Upper lobe of left lung (tissue), 6 donors: Measurements from ENCODE around the gene PPP1R3F. TPM values are rescaled to one million over a fixed set of nuclear protein-coding genes. Genes with fewer than 3 reads are reported as not detected.
"Not testable (repeated sequence)": the region's sequence is repeated elsewhere in the genome, so short reads cannot be mapped to it uniquely, and the experiment has no call there.

Experiments
- ATAC-seq, 2 donors: fragments of 200-7000 bp; cut with Tn5 transposase; one replicate each; pipeline ENCODE4 v1.9.1; 2022; ENCODE audit warnings: mild to moderate bottlenecking in 2 of 2, moderate library complexity in 2 of 2; ENCODE audit not compliant: low FRiP score in 2 of 2
- DNase-seq, 2 donors: peaks; one replicate each; pipeline ENCODE4 v3.0.0-alpha.2; 2019 to 2020
- H3K27ac ChIP-seq, 4 donors: fragments of 200-600 bp; sonication (generic); one replicate each; pipeline ENCODE4 v1.5.1; 2016 to 2019
- H3K27me3 ChIP-seq, 4 donors: fragments of 200-600 bp; sonication (generic); one replicate each; pipeline ENCODE4 v1.5.1; 2017 to 2019
- H3K36me3 ChIP-seq, 4 donors: fragments of 200-600 bp; sonication (generic); one replicate each; pipeline ENCODE4 v1.5.1; 2016 to 2019
- H3K4me1 ChIP-seq, 4 donors: fragments of 200-600 bp; sonication (generic); one replicate each; pipeline ENCODE4 v1.5.1; 2018 to 2019
- H3K4me3 ChIP-seq, 4 donors: fragments of 200-600 bp; sonication (generic); one replicate each; pipeline ENCODE4 v1.5.1; 2017 to 2019; ENCODE audit warnings: mild to moderate bottlenecking in 2 of 4, moderate library complexity in 1 of 4
- H3K9me3 ChIP-seq, 4 donors: fragments of 200-600 bp; sonication (generic); one replicate each; pipeline ENCODE4 v1.5.1; 2018 to 2019
- CTCF ChIP-seq, 6 experiments: fragments of 450-650 bp in 4 of 6; fragments of 200-600 bp in 2 of 6; sonication (generic) in 2 of 6; IDR thresholded peaks; one replicate each; pipeline ENCODE4 v1.5.1; 2016 to 2019; ENCODE audit warnings: antibody characterized with exemption in 6 of 6
- EP300 ChIP-seq, 4 donors: sonication (generic); formaldehyde crosslinking; IDR thresholded peaks; one replicate each; pipeline ENCODE4 v1.5.1; 2017; ENCODE audit warnings: antibody characterized with exemption in 4 of 4, control low read depth in 2 of 4
- POLR2A ChIP-seq, 4 donors: fragments of 450-650 bp; IDR thresholded peaks; one replicate each; pipeline ENCODE4 v1.5.1; 2016 to 2017; ENCODE audit warnings: antibody characterized with exemption in 4 of 4, mild to moderate bottlenecking in 2 of 4
- POLR2AphosphoS5 ChIP-seq, 2 donors: sonication (generic); formaldehyde crosslinking; IDR thresholded peaks; one replicate each; pipeline ENCODE4 v1.5.1; 2017; ENCODE audit warnings: antibody characterized with exemption in 2 of 2
- whole genome bisulfite sequencing, 2 donors: methylation state at CpG; one replicate each; pipeline ENCODE4 v1.1.5; 2017 to 2018; 5-methylcytosine and 5-hydroxymethylcytosine counted together
- total RNA-seq, 6 donors: library from RNA; depleted of rRNA in 4 of 6; stranded (reverse); fragments of >200 nt in 4 of 6; gene quantifications; one replicate each; pipeline versions ENCODE4 v1.1.0 to v1.2.1, GENCODE V29; 2016 to 2021
- donor health status: DM: no; HTN: no; CAD: no; lungs with moderate emphysema.
- donor health status: DM: no; HTN: yes; CAD: no; lungs with severe emphysema.

The PPP1R3F gene
- total RNA-seq, 6 donors from 2014 or later: 3.3 to 14.9 (median 7.1) TPM

GRCh38 chrX:49303346-49303745 is 33.8 kb downstream of the PPP1R3F start, which contains the start of gene GAGE10:
Gene GAGE10 (plus strand): TSS chrX:49303646. CDS start chrX:49304860, 1,214 bp downstream.
- no peaks in the 10 kb centered on the region for H3K36me3 ChIP-seq
- H3K4me1 ChIP-seq: no peaks in the 10 kb centered on the region
- no peaks in the 10 kb centered on the region for H3K9me3 ChIP-seq
- no peak for TF ChIP-seq POLR2AphosphoS5 (IDR thresholded peaks at IDR 0.05)
- no peak for TF ChIP-seq CTCF (IDR thresholded peaks at IDR 0.05)
- TF ChIP-seq EP300 (IDR thresholded peaks at IDR 0.05): no peak
- TF ChIP-seq POLR2A (IDR thresholded peaks at IDR 0.05): no peak
- ATAC-seq: no peak
- DNase-seq: no peak
- no peak within 1 kb of the TSS for H3K4me3 ChIP-seq
- WGBS, 2 donors: 85 to 86% methylated on average over 7 to 15 of the region's 15 CpGs
- no peaks in the 10 kb centered on the region for H3K27me3 ChIP-seq
- no peak within 1 kb of the TSS for H3K27ac ChIP-seq

- not testable (repeated sequence) for H3K9me3 ChIP-seq, H3K27ac ChIP-seq, DNase-seq, H3K27me3 ChIP-seq, H3K36me3 ChIP-seq, H3K4me3 ChIP-seq, ATAC-seq
- peaks cover 0 to 19% (median 8%) of the 10 kb centered on the region in 4 donors for H3K4me1 ChIP-seq
- 65 to 72% methylated on average over 2 of the region's 2 CpGs for WGBS, 2 donors
Observed at GRCh38 chrX:49307775-49308174, 38.2 kb downstream of the PPP1R3F start.

GRCh38 chrX:49308604-49309269 is 39.1 kb downstream of the PPP1R3F start:
- no peaks in the 10 kb centered on the region for H3K36me3 ChIP-seq
- ATAC-seq (peak; percentile 57 to 82), DNase-seq (no peak)
- 65 to 67% methylated on average over 14 to 15 of the region's 15 CpGs for WGBS, 2 donors
- H3K4me3 ChIP-seq: peak overlapping the region in 3 of 4 donors; percentile 26 to 43 (median 39)
- no peaks in the 10 kb centered on the region for H3K9me3 ChIP-seq
- peaks cover 0 to 19% (median 8%) of the 10 kb centered on the region in 4 donors for H3K4me1 ChIP-seq
- H3K27me3 ChIP-seq: no peaks in the 10 kb centered on the region
- TF ChIP-seq POLR2A (IDR thresholded peaks at IDR 0.05) (peak in 1 of 4 donors; percentile 16), POLR2AphosphoS5 (IDR thresholded peaks at IDR 0.05) (no peak)
- peak overlapping the region; percentile 60 to 67 (median 64) for H3K27ac ChIP-seq

- 18 to 24% methylated on average over 8 of the region's 8 CpGs for WGBS, 2 donors
- H3K27me3 ChIP-seq: no peaks in the 10 kb centered on the region
- H3K4me3 ChIP-seq: peak overlapping the region in 3 of 4 donors; percentile 26 to 43 (median 39)
- DNase-seq (no peak), ATAC-seq (peak in 1 of 2 donors; percentile 24)
- peaks cover 0 to 19% (median 8%) of the 10 kb centered on the region in 4 donors for H3K4me1 ChIP-seq
- peak overlapping the region; percentile 60 to 67 (median 64) for H3K27ac ChIP-seq
- TF ChIP-seq POLR2A (IDR thresholded peaks at IDR 0.05) (no peak), POLR2AphosphoS5 (IDR thresholded peaks at IDR 0.05) (no peak), EP300 (IDR thresholded peaks at IDR 0.05) (no peak)
- H3K36me3 ChIP-seq: no peaks in the 10 kb centered on the region
- no peaks in the 10 kb centered on the region for H3K9me3 ChIP-seq
Observed at GRCh38 chrX:49309401-49309981, 39.9 kb downstream of the PPP1R3F start.

GRCh38 chrX:49310371-49310770 is 40.8 kb downstream of the PPP1R3F start:
- Histone ChIP-seq H3K27me3 (no peaks in the 10 kb centered on the region), H3K4me1 (peaks cover 0 to 19% (median 8%) of the 10 kb centered on the region in 4 donors), H3K9me3 (no peaks in the 10 kb centered on the region), H3K4me3 (no peak overlapping the region), H3K36me3 (no peaks in the 10 kb centered on the region), H3K27ac (no peak overlapping the region)
- ATAC-seq: no peak
- WGBS, 2 donors: 86 to 87% methylated on average over 18 of the region's 18 CpGs
- DNase-seq: no peak
- no peak for TF ChIP-seq POLR2A (IDR thresholded peaks at IDR 0.05)
- no peak for TF ChIP-seq POLR2AphosphoS5 (IDR thresholded peaks at IDR 0.05)

GRCh38 chrX:49312176-49312575 is 42.6 kb downstream of the PPP1R3F start:
- DNase-seq (no peak), ATAC-seq (no peak)
- peaks cover 0 to 19% (median 8%) of the 10 kb centered on the region in 4 donors for H3K4me1 ChIP-seq
- no peaks in the 10 kb centered on the region for H3K27me3 ChIP-seq
- WGBS, 2 donors: 67 to 71% methylated on average over 2 of the region's 2 CpGs
- no peak overlapping the region for H3K27ac ChIP-seq
- TF ChIP-seq POLR2AphosphoS5 (IDR thresholded peaks at IDR 0.05) (no peak), EP300 (IDR thresholded peaks at IDR 0.05) (no peak), POLR2A (IDR thresholded peaks at IDR 0.05) (no peak), CTCF (IDR thresholded peaks at IDR 0.05) (no peak)
- H3K9me3 ChIP-seq: no peaks in the 10 kb centered on the region
- H3K36me3 ChIP-seq: no peaks in the 10 kb centered on the region
- H3K4me3 ChIP-seq: no peak overlapping the region
